HG03159 (cell line): ENCODE data around the gene DOCK2.
"Not testable (repeated sequence)": the region's sequence is repeated elsewhere in the genome, so short reads cannot be mapped to it uniquely, and the experiment has no call there.

Experiments used
- ATAC-seq: cut with Tn5 transposase; IDR thresholded peaks from one replicate; pipeline ENCODE4 v1.9.1; 2021; ENCODE audit warnings: mild to moderate bottlenecking, moderate library complexity; ENCODE audit not compliant: unreplicated experiment

Gene DOCK2

GRCh38 chr5:170077526-170077925 lies 440.5 kb downstream of the DOCK2 start:
- ATAC-seq: no peak

- ATAC-seq: no peak
Observed at GRCh38 chr5:170078458-170078857, 441.4 kb downstream of the DOCK2 start.

GRCh38 chr5:170078931-170079330 lies 441.9 kb downstream of the DOCK2 start:
- ATAC-seq: no peak

- no peak for ATAC-seq
Observed at GRCh38 chr5:170080217-170080616, 443.1 kb downstream of the DOCK2 start.

GRCh38 chr5:170080786-170081445 lies 443.8 kb downstream of the DOCK2 start:
- ATAC-seq: no peak

GRCh38 chr5:170081616-170082015 lies 444.5 kb downstream of the DOCK2 start:
- no peak for ATAC-seq

GRCh38 chr5:170082701-170083100 lies 445.6 kb downstream of the DOCK2 start:
- no peak for ATAC-seq

- ATAC-seq: no peak
Observed at GRCh38 chr5:170087168-170087817, 450.2 kb downstream of the DOCK2 start.

GRCh38 chr5:170092455-170093101 lies 455.5 kb downstream of the DOCK2 start:
- ATAC-seq: no peak

- not testable (repeated sequence) for ATAC-seq
Observed at GRCh38 chr5:170094329-170094728, 457.3 kb downstream of the DOCK2 start.

- no peak for ATAC-seq
Observed at GRCh38 chr5:170095646-170096045, 458.6 kb downstream of the DOCK2 start.

- no peak for ATAC-seq
Observed at GRCh38 chr5:170097934-170098333, 460.9 kb downstream of the DOCK2 start.

GRCh38 chr5:170100066-170100943 lies 463.2 kb downstream of the DOCK2 start:
- peak; percentile 74 for ATAC-seq

- no peak for ATAC-seq
Observed at GRCh38 chr5:170103447-170103846, 466.4 kb downstream of the DOCK2 start.

- ATAC-seq: no peak
Observed at GRCh38 chr5:170104299-170104698, 467.2 kb downstream of the DOCK2 start.

- no peak for ATAC-seq
Observed at GRCh38 chr5:170104710-170105109, 467.6 kb downstream of the DOCK2 start.

- no peak for ATAC-seq
Observed at GRCh38 chr5:170105642-170106611, 468.9 kb downstream of the DOCK2 start, which contains the start of gene FOXI1. TSS of gene FOXI1 (plus strand) at chr5:170105897. CDS start at chr5:170105958, 61 bp downstream.

- no peak for ATAC-seq
Observed at GRCh38 chr5:170107674-170108073, 470.6 kb downstream of the DOCK2 start.

GRCh38 chr5:170108266-170108785 lies 471.3 kb downstream of the DOCK2 start:
- ATAC-seq: no peak
